ENCODE results near the gene UTRN. TPM values are rescaled to one million over a fixed set of nuclear protein-coding genes. Genes with fewer than 3 reads are reported as not detected.
A peak's percentile ranks its signal among the peaks of the same experiment; 100 is the strongest.

UTRN gene
- total RNA-seq, 1 experiment from 2014 or later: 84.8 TPM

- TF ChIP-seq, protein P1, sequence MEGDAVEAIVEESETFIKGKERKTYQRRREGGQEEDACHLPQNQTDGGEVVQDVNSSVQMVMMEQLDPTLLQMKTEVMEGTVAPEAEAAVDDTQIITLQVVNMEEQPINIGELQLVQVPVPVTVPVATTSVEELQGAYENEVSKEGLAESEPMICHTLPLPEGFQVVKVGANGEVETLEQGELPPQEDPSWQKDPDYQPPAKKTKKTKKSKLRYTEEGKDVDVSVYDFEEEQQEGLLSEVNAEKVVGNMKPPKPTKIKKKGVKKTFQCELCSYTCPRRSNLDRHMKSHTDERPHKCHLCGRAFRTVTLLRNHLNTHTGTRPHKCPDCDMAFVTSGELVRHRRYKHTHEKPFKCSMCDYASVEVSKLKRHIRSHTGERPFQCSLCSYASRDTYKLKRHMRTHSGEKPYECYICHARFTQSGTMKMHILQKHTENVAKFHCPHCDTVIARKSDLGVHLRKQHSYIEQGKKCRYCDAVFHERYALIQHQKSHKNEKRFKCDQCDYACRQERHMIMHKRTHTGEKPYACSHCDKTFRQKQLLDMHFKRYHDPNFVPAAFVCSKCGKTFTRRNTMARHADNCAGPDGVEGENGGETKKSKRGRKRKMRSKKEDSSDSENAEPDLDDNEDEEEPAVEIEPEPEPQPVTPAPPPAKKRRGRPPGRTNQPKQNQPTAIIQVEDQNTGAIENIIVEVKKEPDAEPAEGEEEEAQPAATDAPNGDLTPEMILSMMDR (IDR thresholded peaks at IDR 0.05; ENCODE audit: unreplicated experiment): no peak
- Mint-ChIP-seq H3K4me3 (ENCODE audit: unreplicated experiment) (peak overlapping the region; percentile 97), H3K9me3 (ENCODE audit: unreplicated experiment) (no peaks in the 10 kb centered on the region), H3K36me3 (ENCODE audit: insufficient read depth, unreplicated experiment) (no peaks in the 10 kb centered on the region), H3K27me3 (ENCODE audit: insufficient read depth, unreplicated experiment) (no peaks in the 10 kb centered on the region), H3K4me1 (ENCODE audit: insufficient read depth, unreplicated experiment) (peaks cover 16% of the 10 kb centered on the region), H3K27ac (ENCODE audit: low read depth, unreplicated experiment) (peak overlapping the region; percentile 74)
- intact Hi-C loops (cut with micrococcal nuclease): loop anchor here (1.0 to 5.0 kb wide), 3 partner anchors 146 to 196 kb away; no protein-coding TSS in a partner anchor
- CTCF ChIA-PET: interaction anchor here (0.6 to 2.5 kb wide), 12 partner anchors 20 to 200 kb away, joined by 3 to 9 read pairs (median 4); partner anchors contain the start of gene STX11
- BruUV-seq (replicated peaks): no TSS peak
- peak; percentile 58 for DNase-seq (ENCODE audit: unreplicated experiment)
- POLR2A ChIA-PET: interaction anchor here (0.6 to 2.5 kb wide), 34 partner anchors 9 to 1629 kb away, joined by 3 to 89 read pairs (median 5); partner anchors contain the start of gene SF3B5
These were observed 815 bp downstream of the UTRN start for GRCh38 chr6:144285798-144286502.

GRCh38 chr6:144286503-144287393, 1.6 kb downstream of the UTRN start:
- Mint-ChIP-seq H3K27ac (ENCODE audit: low read depth, unreplicated experiment) (peak overlapping the region; percentile 74), H3K9me3 (ENCODE audit: unreplicated experiment) (no peaks in the 10 kb centered on the region), H3K27me3 (ENCODE audit: insufficient read depth, unreplicated experiment) (no peaks in the 10 kb centered on the region), H3K4me3 (ENCODE audit: unreplicated experiment) (peak overlapping the region; percentile 97), H3K4me1 (ENCODE audit: insufficient read depth, unreplicated experiment) (peaks cover 16% of the 10 kb centered on the region), H3K36me3 (ENCODE audit: insufficient read depth, unreplicated experiment) (no peaks in the 10 kb centered on the region)
- ChIA-PET CTCF (interaction anchor here (0.6 to 2.5 kb wide), 13 partner anchors 13 to 740 kb away, joined by 3 to 9 read pairs (median 3); partner anchors contain the start of gene STX11), POLR2A (interaction anchor here (0.6 to 2.5 kb wide), 27 partner anchors 8 to 1630 kb away, joined by 3 to 89 read pairs (median 6); partner anchors contain the start of gene SF3B5)
- peak; percentile 82 for DNase-seq (ENCODE audit: unreplicated experiment)
- no TSS peak for BruUV-seq (replicated peaks)
- TF ChIP-seq, protein P1 (IDR thresholded peaks at IDR 0.05; ENCODE audit: unreplicated experiment): no peak
- intact Hi-C loops (cut with micrococcal nuclease): loop anchor here (1.0 to 5.0 kb wide), 2 partner anchors 129 to 146 kb away; no protein-coding TSS in a partner anchor

DNA sequence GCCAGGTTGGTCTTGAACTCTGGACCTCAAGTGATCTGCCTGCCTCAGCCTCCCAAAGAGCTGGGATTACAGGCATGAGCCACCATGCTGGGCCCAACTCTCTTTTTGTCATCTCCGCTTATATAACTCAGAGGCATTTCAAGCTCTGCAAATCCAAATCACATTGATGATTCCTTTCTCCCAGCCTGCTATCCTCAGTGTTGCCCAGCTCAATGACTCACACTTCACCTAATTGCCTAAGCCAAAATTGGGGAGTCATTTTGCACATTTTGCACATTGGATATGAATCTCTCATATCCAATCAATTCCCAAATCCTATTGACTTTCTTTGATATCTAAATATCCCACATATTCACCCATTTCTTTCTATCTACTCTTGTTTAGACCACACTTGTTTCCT, 3.9 kb downstream of the UTRN start:
- peak; percentile 7 for DNase-seq (ENCODE audit: unreplicated experiment)
- intact Hi-C loops (cut with micrococcal nuclease): loop anchor here (5.0 kb wide), 1 partner anchor 143 kb away; no protein-coding TSS in a partner anchor
- Mint-ChIP-seq H3K36me3 (ENCODE audit: insufficient read depth, unreplicated experiment) (peaks cover 9% of the 10 kb centered on the region), H3K27ac (ENCODE audit: low read depth, unreplicated experiment) (no peak overlapping the region), H3K4me3 (ENCODE audit: unreplicated experiment) (no peak overlapping the region), H3K9me3 (ENCODE audit: unreplicated experiment) (no peaks in the 10 kb centered on the region), H3K4me1 (ENCODE audit: insufficient read depth, unreplicated experiment) (peaks cover 16% of the 10 kb centered on the region), H3K27me3 (ENCODE audit: insufficient read depth, unreplicated experiment) (no peaks in the 10 kb centered on the region)
- POLR2A ChIA-PET: interaction anchor here (0.8 to 1.8 kb wide), 3 partner anchors 24 to 202 kb away, joined by 3 to 4 read pairs (median 4); no protein-coding TSS in a partner anchor
- CTCF ChIA-PET: no interaction called here
- no TSS peak for BruUV-seq (replicated peaks)
- TF ChIP-seq, protein P1 (IDR thresholded peaks at IDR 0.05; ENCODE audit: unreplicated experiment): no peak

Measured in MCF 10A (cell line).